ENCODE results near the gene KIAA0586. TPM values are rescaled to one million over a fixed set of nuclear protein-coding genes. Genes with fewer than 3 reads are reported as not detected.

Gene KIAA0586
- total and polyA plus RNA-seq, 2 of the 13 experiments (the other 11 are each of a cell fraction or from before 2014, with no cell fraction given), result 12.6 to 25.2 TPM

DNA sequence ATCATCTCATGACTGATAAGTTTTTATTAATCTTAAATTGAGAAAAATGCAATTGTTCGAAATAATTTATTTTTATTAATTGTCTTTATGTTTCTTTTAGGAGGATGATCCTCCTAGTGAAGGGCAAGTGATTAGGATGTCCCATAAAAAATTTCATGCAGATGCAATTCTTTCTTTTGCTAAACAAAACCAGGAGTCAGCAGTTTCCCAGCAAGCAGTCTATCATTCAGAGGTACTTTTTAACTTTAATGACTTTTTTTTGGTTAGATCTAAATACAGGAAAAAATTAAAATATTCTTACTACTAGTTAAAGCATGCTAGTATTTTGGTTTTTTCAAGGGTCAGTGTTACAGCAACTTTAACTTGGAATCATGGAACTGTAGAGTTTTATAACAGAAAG, 64.5 kb downstream of the KIAA0586 start:
- H3K4me3 ChIP-seq (replicated peaks in 1 of 3; ENCODE audit: insufficient read depth in 1 of 3, low read depth in 2 of 3, low read length in 3 of 3), result no peak overlapping the region
- WGBS (ENCODE audit: low lambda C conversion rate), result 87% methylated on average over 1 of the region's 1 CpG
- POLR2A ChIA-PET, result no interaction called here
- no peaks in the 10 kb centered on the region for H3K79me2 ChIP-seq (ENCODE audit: insufficient read depth, low read length)
- no peak for ATAC-seq
- no peak for DNase-seq (ENCODE audit: low spot score)
- no peaks in the 10 kb centered on the region for H3K27me3 ChIP-seq (ENCODE audit: control insufficient read depth in 1 of 2, insufficient read depth in 2 of 2, low read length in 2 of 2)
- CTCF ChIA-PET (ENCODE audit: low intra/inter-chr PET ratio, low total read pairs), result no interaction called here
- intact Hi-C loops (cut with micrococcal nuclease; ENCODE audit: unreplicated experiment), result no loop called here
- no peak for TF ChIP-seq MTERF4 (CRISPR knock-in tag; IDR thresholded peaks at IDR 0.05)
- peak in 1 of 2 experiments; percentile 65; a peak in 2 of 4 replicates for TF ChIP-seq MAFK (conservative IDR thresholded peaks at IDR 0.05 in 1 of 2, IDR thresholded peaks at IDR 0.05 in 1 of 2; ENCODE audit: low read length in 2 of 2)
- TF ChIP-seq, protein P1, sequence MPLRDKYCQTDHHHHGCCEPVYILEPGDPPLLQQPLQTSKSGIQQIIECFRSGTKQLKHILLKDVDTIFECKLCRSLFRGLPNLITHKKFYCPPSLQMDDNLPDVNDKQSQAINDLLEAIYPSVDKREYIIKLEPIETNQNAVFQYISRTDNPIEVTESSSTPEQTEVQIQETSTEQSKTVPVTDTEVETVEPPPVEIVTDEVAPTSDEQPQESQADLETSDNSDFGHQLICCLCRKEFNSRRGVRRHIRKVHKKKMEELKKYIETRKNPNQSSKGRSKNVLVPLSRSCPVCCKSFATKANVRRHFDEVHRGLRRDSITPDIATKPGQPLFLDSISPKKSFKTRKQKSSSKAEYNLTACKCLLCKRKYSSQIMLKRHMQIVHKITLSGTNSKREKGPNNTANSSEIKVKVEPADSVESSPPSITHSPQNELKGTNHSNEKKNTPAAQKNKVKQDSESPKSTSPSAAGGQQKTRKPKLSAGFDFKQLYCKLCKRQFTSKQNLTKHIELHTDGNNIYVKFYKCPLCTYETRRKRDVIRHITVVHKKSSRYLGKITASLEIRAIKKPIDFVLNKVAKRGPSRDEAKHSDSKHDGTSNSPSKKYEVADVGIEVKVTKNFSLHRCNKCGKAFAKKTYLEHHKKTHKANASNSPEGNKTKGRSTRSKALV (CRISPR knock-in tag; IDR thresholded peaks at IDR 0.05), result no peak
- 0 out of 2 replicates have a peak, but pooled peaks have one; percentile 30 for TF ChIP-seq MAFF (IDR thresholded peaks at IDR 0.05; ENCODE audit: low read depth, low read length)
- TF ChIP-seq ZBTB10 (CRISPR knock-in tag; IDR thresholded peaks at IDR 0.05; ENCODE audit: borderline replicate concordance), result no peak
- no peak for TF ChIP-seq ZNF652 (CRISPR knock-in tag; IDR thresholded peaks at IDR 0.05; ENCODE audit: borderline replicate concordance, low read depth)
- TF ChIP-seq, protein P2, sequence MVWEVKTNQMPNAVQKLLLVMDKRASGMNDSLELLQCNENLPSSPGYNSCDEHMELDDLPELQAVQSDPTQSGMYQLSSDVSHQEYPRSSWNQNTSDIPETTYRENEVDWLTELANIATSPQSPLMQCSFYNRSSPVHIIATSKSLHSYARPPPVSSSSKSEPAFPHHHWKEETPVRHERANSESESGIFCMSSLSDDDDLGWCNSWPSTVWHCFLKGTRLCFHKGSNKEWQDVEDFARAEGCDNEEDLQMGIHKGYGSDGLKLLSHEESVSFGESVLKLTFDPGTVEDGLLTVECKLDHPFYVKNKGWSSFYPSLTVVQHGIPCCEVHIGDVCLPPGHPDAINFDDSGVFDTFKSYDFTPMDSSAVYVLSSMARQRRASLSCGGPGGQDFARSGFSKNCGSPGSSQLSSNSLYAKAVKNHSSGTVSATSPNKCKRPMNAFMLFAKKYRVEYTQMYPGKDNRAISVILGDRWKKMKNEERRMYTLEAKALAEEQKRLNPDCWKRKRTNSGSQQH (CRISPR knock-in tag; IDR thresholded peaks at IDR 0.05; ENCODE audit: low read depth), result no peak
- no TSS peak for BruUV-seq (replicated peaks)
- H3K27ac ChIP-seq (ENCODE audit: extremely low read length, insufficient read depth, low read length), result no peak overlapping the region
- H3K4me2 ChIP-seq (ENCODE audit: low read depth, low read length), result no peak overlapping the region
- H3K9ac ChIP-seq (ENCODE audit: insufficient read depth, low read depth, low read length), result no peak overlapping the region
- H3K9me3 ChIP-seq (ENCODE audit: low read length), result no peaks in the 10 kb centered on the region
- FAIRE-seq, result no peak
- in situ Hi-C loops (cut with HindIII; ENCODE audit: extremely low pct_ligation_motif_present, low pct_unique_long_range_greater_than_20kb), result no loop called here
- peaks cover 4 to 30% of the 10 kb centered on the region in 2 experiments for H3K36me3 ChIP-seq (replicated peaks in 1 of 2; ENCODE audit: control insufficient read depth in 1 of 2, insufficient read depth in 2 of 2, low read length in 2 of 2)
- H3K4me1 ChIP-seq (ENCODE audit: insufficient read depth, low read length), result no peaks in the 10 kb centered on the region
- H2AFZ ChIP-seq (ENCODE audit: low read length), result no peak overlapping the region
- H4K20me1 ChIP-seq (ENCODE audit: insufficient read depth, low read length), result no peaks in the 10 kb centered on the region

Measured in HepG2 (cell line).